Activated CD8-positive, alpha-beta memory T cell treated with anti-CD3 and anti-CD28 coated beads, Interleukin-2, amount 50 U/mL, for 1 hour (primary cell): Measurements from ENCODE around the gene ADAMTS3.

Source experiments
- DNase-seq: peaks from one replicate; pipeline ENCODE4 v3.0.0-alpha.2; 2020; ENCODE audit errors: extremely low read depth

ADAMTS3 gene

DNA sequence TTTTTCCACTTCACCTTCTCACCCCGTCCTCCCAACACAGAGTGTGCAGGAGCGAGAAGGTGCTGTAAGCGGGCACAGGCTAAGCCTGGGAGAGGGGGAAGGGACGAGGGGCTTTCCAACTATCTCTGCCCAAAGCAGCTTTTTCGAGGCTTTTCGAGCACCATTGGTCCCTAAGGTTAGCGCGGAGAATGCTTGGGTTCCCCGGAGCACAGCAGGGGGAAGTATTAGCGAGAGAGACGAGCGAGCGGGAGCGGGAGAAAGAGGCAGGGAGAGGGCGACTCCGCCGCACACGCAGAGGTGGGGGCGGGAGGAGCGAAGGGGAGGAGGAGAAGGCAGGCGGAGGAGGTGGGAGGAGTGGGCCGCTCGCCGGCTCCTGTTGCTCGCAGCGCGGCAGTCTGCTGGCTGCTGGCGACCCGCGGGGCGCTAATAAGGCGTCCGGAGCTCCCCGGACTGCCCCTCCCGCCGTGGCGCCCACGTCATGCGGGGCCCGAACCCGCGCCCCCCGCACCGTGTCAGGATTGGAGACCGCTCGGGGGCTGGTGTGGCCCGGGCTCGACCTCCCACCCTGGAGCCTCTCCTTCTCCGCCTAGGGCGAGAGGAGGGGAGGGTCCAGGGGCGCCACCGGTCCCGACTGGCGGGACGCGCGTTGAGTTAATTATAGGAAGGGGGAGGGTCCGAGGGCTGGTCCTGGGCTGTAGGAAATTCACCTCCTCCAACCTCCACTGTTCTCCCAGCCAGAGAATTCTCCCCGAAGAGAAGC is at the start of gene ADAMTS3:
Gene ADAMTS3, minus strand, starts transcription at position 263 of the 760 bp plus-strand sequence. CDS start 459 bp downstream, outside the sequence.
- no peak for DNase-seq

DNA sequence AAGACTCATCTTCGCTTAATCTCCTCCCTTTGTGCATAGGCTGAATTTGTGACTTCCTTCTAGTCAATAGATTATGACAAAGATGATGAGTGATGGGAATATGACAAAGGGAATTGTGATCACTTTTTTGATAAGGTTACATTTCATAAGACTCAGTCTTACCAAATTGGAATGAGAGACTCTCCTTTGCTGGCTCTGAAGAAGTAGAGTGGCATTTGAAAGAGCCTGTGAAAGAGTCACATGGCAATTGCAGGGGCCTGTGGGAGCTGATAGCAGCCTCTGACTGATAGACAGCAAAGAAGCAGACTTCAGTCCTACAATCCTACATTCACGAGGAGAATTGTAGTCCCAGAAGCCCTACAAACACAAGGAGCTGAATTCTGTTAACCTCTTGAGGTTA is 44.9 kb upstream of the ADAMTS3 start:
- no peak for DNase-seq

DNA sequence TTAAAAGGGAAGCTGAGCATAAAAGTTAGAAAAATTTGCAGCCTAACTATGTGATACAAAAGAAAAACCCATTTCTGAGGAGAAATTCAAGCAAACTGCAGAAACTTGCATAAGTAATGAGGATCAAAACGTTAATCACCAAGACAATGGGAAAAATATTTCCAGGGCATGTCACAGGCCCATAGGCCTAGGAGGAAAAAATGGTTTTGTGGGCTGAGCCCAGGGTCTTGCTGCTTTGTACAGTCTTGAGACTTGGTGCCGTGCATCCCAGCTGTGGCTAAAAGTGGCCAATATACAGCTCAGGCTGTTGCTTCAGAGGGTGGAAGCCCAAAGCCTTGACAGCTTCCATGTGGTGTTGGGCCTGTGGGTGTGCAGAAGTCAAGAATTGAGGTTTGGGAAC is 37.7 kb upstream of the ADAMTS3 start:
- DNase-seq, result no peak

DNA sequence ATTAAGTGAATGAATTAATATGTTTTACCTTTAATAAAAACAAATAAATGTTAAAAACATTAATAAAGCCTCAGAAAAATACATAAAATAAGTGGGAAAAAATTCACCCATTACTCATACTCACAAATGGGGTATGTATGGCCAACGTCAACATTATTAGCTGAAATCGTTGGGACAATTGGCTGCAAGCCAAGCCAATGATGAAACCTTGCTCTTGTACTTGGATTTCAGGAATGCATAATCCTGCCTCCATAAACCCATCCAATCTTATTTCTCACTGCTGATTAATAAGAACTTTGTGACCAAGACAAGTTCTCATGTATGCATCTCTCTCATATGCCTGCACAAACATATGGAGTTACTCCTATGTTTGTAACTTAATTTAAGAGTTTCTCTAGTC is 35.3 kb upstream of the ADAMTS3 start:
- DNase-seq, result no peak

DNA sequence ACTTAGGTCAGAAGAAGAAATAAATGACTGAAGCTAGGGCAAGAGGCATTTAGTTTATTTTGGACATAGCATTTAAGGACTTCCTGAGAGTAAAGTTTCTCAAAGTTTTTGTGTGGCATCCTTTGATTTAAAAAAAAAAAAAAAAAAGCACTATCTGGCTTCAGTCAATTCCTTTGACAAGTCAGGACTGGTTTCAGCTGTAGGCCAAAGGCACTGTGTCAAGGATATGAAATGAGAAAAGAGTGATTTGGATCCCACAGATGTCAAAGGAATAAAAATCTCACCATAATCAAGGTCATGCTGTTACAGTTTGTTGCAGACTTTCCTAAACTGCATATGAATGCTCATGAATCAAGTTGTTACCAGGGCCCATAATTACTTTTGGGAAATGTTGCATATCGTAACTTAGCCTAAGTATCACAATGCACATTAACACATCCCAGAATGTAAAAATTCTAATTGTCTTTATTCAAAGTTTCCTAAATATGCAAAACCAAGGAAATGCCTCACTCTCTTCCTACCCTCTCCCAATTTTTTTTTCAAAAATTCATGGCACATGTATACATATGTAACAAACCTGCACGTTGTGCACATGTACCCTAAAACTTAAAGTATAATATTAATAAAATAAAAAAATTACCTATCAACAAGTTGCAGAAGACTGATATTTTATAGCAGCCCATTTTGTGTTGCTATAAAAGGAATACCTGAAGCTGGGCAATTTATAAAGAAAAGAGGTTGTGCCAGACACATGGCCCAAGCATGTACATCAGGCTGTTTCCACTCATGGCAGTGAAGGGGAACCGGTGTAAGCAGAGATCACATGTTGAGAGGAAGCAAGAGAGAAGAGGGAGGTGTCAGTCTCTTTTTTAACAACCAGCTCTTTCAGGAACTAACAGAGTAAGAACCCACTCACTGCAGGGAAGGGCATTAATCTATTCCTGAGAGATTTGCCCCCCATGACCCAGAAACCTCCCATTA is 33.7 kb upstream of the ADAMTS3 start:
- DNase-seq, result no peak

DNA sequence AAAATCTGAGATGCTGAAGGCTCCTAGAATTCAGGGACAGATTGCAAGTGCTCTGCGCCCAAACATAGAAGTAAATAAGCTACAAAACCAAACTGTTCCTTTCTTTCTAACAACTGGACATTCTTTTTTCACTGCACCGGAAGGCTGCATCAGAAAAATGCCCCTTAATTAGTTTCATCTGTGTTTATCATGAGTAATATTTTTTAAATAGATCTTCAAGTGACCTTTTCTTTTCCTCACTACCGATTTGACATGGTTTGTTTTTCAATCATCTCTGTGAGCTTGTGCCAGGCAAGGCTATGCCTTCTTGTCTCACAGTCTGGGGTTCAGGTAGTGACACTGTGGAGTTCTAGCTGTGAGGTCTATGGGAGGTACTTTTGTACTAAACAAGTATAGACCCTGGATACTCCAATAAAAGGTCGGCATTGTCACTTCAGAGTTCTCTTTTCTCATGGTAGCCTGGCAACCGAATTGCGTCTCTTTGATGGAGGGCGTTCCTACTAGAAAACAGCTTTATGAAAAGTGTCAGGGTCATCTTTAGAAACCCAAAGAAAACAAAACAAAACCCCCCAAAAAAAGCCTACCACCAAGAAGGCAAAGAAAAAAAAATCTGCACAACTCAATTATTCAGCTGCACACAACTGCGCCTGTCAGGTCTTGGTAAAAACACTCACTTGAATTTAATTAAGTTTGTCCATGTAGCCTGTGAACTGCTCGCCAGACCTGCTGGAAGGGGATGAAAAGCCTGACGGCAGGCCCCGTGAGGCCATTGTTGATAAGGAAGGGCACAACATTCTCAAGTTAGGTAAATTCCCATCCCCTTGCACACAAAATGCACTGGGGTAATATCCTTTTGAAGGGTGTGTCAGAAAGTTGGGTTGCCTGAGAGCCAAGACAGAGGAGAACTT is 22.8 kb upstream of the ADAMTS3 start:
- no peak for DNase-seq

DNA sequence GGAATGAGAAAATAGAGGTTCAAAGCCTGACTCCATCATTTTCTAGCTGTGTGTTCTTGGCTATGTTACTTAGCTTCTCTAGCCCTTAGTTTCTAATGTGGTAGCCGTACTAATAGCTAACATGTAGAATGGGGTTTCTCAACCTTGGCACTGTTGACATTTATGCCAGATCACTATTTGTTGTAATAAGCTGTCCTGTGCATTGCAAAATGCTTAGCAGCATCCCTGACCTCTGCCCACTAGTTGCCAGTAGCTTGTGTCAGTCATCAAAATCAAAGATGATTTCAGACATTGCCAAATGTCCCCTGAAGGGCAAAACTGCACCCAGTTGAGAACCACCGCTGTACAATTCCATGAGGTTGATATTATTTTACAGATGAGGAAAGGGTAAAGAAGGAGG is 18.3 kb upstream of the ADAMTS3 start:
- no peak for DNase-seq

DNA sequence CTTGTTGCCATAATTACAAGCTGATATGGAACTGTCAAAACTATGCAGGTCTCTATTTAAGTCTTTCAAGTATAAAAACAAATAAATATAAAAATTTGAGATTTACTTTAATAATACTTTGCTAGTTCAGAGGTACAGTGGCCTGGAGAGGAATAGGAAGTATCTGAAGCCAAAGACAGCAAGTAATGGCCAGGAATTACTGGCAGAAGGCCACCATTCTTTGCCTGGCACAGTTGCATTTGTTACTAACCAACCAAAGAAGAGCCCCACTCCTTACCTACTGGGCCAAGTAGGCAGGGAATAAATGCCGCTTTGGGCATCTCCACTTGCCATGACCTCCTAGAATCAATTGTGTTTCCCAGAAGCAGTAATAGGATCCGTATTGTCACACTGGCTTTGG is 13.8 kb upstream of the ADAMTS3 start:
- DNase-seq, result no peak

DNA sequence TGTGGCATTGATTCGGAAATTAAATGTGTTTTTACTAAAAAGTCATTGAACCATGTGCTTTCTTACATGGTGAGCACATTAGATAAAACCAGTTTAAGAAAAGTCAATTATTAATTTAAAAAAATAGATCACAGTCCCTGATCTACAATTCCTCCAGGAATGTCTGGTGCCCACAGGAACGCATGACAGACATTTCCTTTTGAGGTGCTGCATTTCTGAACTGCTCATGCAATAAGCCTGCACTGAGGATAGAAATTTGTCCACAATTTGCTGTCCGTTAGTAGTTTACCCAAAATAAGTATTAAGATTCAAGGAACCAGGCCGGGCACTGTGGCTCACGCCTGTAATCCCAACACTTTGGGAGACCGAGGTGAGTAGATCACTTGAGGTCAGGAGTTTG is 8.2 kb upstream of the ADAMTS3 start:
- no peak for DNase-seq

DNA sequence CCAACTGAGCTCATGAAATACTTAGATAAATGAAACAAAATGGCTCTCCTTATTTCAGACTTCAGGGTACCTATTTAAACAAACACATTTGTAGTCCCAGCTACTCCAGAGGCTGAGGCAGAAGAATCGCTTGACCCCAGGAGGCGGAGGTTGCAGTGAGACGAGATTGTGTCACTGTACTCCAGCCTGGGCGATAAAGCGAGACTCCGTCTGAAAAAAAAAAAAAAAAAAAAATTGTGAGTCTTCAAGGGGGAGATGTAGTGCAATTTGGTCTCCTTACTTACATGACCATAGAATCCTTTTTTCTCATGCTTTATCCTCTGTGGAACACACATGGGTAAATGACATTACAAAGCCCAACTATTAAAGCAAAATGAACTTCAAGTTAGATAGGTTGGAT is 2.3 kb upstream of the ADAMTS3 start:
- DNase-seq, result no peak

DNA sequence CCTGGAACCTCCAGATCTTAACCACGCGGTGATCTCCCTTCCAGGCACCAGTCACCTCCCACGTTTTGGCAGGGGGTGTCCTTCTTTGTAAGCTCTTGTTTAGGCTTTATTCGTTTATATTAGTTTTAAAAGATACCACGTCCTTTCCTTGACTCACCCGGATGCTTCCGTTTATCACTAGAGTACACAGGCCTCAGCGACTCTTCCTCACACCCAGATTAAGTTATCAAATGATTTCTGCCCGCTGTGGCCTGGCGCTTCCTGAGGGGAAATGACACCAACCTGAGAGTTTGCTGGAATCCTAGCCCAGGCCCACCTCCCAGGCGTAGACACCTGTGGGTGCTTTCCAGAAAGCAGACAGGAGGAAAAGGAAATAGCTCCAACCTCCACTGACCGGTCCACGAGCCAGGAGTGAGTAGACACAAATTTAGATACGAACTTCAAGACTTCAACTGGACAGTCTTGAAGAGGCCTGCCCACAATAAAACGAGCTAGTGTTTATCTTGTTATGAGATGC is 756 bp upstream of the ADAMTS3 start:
- no peak for DNase-seq

DNA sequence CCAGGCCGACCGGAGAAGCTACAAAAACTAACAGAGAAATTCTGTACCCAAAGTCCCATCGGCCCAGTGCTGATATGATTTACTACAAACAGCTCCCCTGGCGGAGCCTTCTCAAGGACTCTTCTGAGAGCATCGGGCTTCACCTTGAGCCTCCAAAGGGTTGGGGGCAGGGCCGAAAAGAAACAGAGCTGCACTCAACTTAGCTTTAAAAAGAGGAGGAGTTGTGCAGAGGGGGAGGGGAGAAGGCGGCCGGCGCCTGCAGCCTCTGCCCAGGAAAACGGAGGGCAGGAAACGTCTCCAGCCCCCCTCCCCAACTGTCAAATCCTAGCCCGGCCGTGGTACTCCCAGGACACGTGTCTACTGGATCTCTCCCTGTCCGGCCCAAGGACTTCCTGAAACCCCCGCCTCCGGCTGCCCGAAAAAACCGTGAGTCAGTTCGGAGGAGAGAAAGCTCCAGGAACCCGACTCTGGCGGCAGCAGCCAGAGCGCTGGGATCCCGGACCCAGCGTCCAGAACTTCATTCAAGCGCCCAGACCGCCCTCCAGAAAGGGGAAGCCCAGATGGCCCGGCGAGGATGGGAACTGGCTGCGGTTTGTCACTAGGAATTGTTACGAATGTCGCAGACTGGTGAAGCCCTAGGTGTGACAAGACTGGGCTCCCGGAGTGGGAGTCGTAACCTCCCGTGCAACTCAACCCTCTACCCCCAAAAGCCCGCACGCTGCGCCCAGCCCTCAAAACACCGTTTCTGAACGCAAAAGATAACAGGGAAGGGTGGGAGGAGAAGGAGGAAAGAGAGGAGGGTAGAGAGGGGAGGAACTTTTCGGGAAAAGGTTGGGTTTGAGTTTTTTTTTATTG is 973 bp downstream of the ADAMTS3 start:
- DNase-seq, result no peak

DNA sequence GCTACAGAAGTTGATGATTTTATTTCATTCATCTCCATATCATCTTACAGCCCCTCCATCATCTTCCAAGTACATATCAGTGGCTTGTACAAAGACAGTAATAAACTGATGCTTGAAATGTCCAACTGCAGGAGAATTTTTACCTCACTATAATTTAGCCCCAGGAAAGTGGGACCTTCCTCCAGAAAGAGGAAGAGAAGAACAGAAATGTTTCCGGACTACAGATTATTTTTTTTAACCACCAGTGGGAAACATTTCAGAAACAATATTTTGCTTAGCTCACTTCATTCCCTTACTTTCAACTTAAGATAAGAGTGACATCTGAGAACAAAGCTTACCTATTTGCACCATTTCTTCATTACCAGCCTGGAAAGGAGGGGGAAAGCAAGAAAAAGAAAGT is 2.0 kb downstream of the ADAMTS3 start:
- DNase-seq, result no peak

DNA sequence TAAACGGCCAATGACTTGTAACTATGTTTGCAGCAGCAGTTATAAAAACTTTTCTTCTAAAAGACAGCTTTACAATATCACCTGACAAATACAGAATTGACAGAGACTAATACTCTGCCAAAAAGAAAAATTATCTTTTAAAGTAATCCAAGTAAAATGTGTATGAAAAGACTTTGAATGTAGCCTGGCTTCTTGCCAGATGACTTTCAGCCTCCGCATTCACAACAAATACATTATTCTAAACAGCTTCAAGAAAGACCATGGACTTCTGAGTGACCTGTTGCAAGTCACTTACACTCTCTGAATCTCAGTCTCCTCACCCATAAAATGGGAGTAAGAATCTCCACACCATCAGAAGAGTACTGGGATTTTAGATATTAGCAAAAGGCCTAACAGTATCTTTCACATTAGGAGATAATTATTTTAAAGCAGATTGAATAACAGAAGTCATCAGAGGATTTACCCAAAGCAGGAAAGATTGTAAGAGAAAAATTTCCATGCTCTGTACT is 2.5 kb downstream of the ADAMTS3 start:
- no peak for DNase-seq

DNA sequence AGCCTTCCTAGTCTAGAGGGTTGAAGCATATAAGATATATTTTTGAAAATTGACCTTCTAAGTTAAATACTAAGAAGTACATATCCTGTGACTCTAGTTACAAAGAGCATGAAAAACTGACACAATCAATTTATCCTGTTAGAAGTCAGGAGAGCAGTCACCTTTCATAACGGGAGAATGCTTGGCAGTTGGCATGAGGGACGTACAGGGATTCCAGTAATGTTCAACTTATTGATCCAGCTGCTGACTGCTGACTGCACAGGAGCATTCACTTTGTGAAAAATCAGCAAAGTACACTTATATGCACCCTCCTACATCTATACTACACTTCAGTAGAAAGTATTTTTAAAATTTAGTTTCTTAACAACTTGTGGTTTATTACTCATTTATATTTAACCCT is 4.2 kb downstream of the ADAMTS3 start:
- DNase-seq, result no peak

DNA sequence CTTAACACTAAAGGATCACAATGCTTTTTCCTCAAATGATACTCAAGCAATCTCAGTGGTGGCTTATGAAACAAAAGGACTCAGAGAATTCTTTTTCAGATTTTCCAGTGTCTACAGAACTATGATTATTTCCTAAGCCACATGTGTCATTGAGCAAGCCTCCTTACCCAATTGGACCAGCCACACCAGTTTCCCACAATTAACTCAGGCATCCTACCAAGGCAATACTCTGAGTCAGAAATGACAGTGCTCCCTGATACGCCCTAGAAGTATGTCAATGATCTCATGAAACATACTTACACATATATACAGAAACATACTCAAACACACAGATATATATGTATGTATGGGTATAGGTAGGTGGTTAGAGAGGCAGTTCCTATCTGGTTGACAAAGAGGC is 4.8 kb downstream of the ADAMTS3 start:
- DNase-seq, result no peak

DNA sequence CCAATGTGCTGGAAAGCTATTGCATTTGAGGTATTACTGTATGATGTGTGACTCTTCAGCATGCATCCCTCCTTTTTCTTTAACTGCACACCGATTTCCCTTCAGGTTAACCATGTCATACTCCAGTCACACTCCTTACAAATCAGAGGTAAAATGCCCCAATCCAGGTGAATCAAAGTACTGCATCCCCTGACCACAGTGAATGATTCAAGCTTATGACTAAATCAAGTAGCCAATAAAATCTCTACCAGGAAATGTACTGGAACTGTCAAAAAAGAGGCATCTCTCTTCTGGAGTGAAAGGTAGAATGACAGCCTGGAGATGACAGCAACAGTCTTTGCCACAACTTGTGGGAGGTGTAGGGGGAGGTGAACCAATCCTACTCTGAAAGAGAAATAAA is 10.4 kb downstream of the ADAMTS3 start:
- no peak for DNase-seq

DNA sequence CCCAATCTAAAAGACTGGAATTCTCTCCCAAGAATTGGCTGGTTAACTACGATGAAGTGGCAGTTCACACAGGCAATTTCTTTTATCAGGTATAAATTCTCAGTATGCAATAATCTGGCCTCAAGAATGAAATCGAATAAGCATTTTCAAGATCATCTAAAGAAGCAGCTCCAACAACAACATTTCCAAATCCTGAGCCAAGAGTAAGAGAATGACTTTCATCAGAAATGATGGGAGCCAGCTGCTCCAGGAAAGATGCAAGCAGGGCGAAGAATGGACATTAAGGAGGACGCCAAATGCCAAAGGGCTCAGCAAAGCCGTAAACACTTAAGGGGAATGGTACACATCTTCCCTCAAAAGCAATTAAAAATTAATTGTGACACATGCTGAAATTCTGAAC is 12.0 kb downstream of the ADAMTS3 start:
- DNase-seq, result no peak

DNA sequence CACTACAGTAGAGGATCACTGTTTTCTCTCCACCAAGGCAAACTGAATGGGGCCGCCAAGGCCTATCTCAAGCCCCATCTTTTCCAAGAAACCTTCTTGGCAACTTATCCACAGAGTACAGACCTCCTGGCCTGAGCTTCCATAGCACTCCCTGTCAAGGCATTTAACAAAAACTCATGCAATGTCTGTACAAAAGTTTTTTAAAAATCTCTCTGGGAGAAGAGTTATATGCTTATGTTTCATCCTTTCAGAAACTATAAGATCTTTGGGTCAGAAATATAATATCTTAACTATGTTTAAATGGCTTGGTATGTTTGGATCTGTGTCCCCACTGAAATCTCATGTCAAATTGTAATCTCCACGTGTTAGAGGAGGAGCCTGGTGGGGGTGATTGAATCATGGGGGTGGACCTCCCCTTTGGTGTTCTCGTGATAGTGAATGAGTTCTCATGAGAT is 13.6 kb downstream of the ADAMTS3 start:
- no peak for DNase-seq
